Fibroblast of villous mesenchyme (primary cell): Measurements from ENCODE around the gene DNAJB2. TPM values are rescaled to one million over a fixed set of nuclear protein-coding genes. Genes with fewer than 3 reads are reported as not detected.
A peak's percentile ranks its signal among the peaks of the same experiment; 100 is the strongest.

Source experiments
- DNase-seq: peaks from one replicate; pipeline ENCODE4 v3.0.0-alpha.2; 2010; ENCODE audit warnings: low read depth
- H3K4me3 ChIP-seq: 2 replicates; pipeline ENCODE4 v1.5.1; 2011; ENCODE audit warnings: low read depth, mild to moderate bottlenecking, low read length
- CTCF ChIP-seq: IDR thresholded peaks from 2 replicates; pipeline ENCODE4 v1.5.1; 2012; ENCODE audit warnings: low read depth, mild to moderate bottlenecking, low read length; ENCODE audit not compliant: insufficient read depth
- total RNA-seq: library from RNA; depleted of rRNA; stranded (reverse); fragments of >200 nt; gene quantifications from 2 replicates; pipeline ENCODE4 v1.2.3, GENCODE V29; 2012

Gene DNAJB2
- total RNA-seq, 1 donor: 33.7 TPM

- no peak for TF ChIP-seq CTCF
- DNase-seq: no peak
These were observed 463 bp upstream of the DNAJB2 start for GRCh38 chr2:219278655-219279150.

GRCh38 chr2:219279916-219280516 lies 850 bp downstream of the DNAJB2 start:
- no peak for DNase-seq
- TF ChIP-seq CTCF: peak; percentile 1
- H3K4me3 ChIP-seq: peak overlapping the region; percentile 74

More at GRCh38 chr2:219278655-219279150, 463 bp upstream of the DNAJB2 start:
- H3K4me3 ChIP-seq: peak overlapping the region; percentile 24

- DNase-seq: no peak
- TF ChIP-seq CTCF: no peak
- H3K4me3 ChIP-seq: no peak overlapping the region
These were observed 1.5 kb downstream of the DNAJB2 start for GRCh38 chr2:219280651-219281050.

- DNase-seq: no peak
- TF ChIP-seq CTCF: no peak
- H3K4me3 ChIP-seq: no peak overlapping the region
These were observed 2.4 kb downstream of the DNAJB2 start for GRCh38 chr2:219281588-219281987.

GRCh38 chr2:219282375-219282774 lies 3.2 kb downstream of the DNAJB2 start:
- no peak for DNase-seq
- no peak for TF ChIP-seq CTCF
- no peak overlapping the region for H3K4me3 ChIP-seq

- no peak overlapping the region for H3K4me3 ChIP-seq
- no peak for TF ChIP-seq CTCF
- DNase-seq: no peak
These were observed 3.9 kb downstream of the DNAJB2 start for GRCh38 chr2:219282943-219283581.
